GM18867 (cell line): ENCODE measurements around the gene CDHR1.

Experiments
- ATAC-seq: cut with Tn5 transposase; IDR thresholded peaks from one replicate; pipeline ENCODE4 v1.9.1; 2021; ENCODE audit warnings: mild to moderate bottlenecking, moderate library complexity; ENCODE audit not compliant: unreplicated experiment

The CDHR1 gene

GRCh38 chr10:84225427-84226173, 31.3 kb downstream of the CDHR1 start, which contains the start of gene LRIT2:
Gene LRIT2, minus strand, starts transcription at chr10:84225544. Its CDS starts 24 bp downstream, at chr10:84225520.
- ATAC-seq = no peak

- no peak for ATAC-seq
These were observed 32.3 kb downstream of the CDHR1 start for GRCh38 chr10:84226616-84227015.

- ATAC-seq = no peak
These were observed 33.5 kb downstream of the CDHR1 start for GRCh38 chr10:84227810-84228209.

GRCh38 chr10:84230359-84230758, 36.0 kb downstream of the CDHR1 start:
- no peak for ATAC-seq

- no peak for ATAC-seq
These were observed 38.0 kb downstream of the CDHR1 start for GRCh38 chr10:84232376-84232775.

- no peak for ATAC-seq
These were observed 39.6 kb downstream of the CDHR1 start for GRCh38 chr10:84233940-84234339.

- ATAC-seq = no peak
These were observed 40.1 kb downstream of the CDHR1 start for GRCh38 chr10:84234479-84234878.

GRCh38 chr10:84235096-84235495, 40.8 kb downstream of the CDHR1 start:
- ATAC-seq = no peak

GRCh38 chr10:84236807-84237198, 42.5 kb downstream of the CDHR1 start:
- ATAC-seq = no peak

- no peak for ATAC-seq
These were observed 43.1 kb downstream of the CDHR1 start for GRCh38 chr10:84237199-84238051.

- no peak for ATAC-seq
These were observed 44.6 kb downstream of the CDHR1 start for GRCh38 chr10:84238909-84239308.

- no peak for ATAC-seq
These were observed 47.0 kb downstream of the CDHR1 start, which contains the start of gene LRIT1 for GRCh38 chr10:84241185-84241790. Gene LRIT1, minus strand, starts transcription at chr10:84241546. Its CDS starts 107 bp downstream, at chr10:84241439.

GRCh38 chr10:84243759-84244158, 49.4 kb downstream of the CDHR1 start:
- no peak for ATAC-seq

GRCh38 chr10:84244651-84245270, 50.4 kb downstream of the CDHR1 start, which contains the start of gene RGR:
Gene RGR, plus strand, starts transcription at chr10:84245053. Its CDS starts 38 bp downstream, at chr10:84245091.
- no peak for ATAC-seq

GRCh38 chr10:84247496-84247895, 53.2 kb downstream of the CDHR1 start:
- no peak for ATAC-seq

- ATAC-seq = no peak
These were observed 54.5 kb downstream of the CDHR1 start for GRCh38 chr10:84248794-84249193.

- no peak for ATAC-seq
These were observed 60.5 kb downstream of the CDHR1 start for GRCh38 chr10:84254552-84255478.

- peak; percentile 80 for ATAC-seq
These were observed 62.4 kb downstream of the CDHR1 start for GRCh38 chr10:84256510-84257342.
